Kidney epithelial cell (primary cell): ENCODE results near the gene ZBTB5. TPM values are rescaled to one million over a fixed set of nuclear protein-coding genes. Genes with fewer than 3 reads are reported as not detected.
"Not testable (repeated sequence)": the region's sequence is repeated elsewhere in the genome, so short reads cannot be mapped to it uniquely, and the experiment has no call there.

Experiments
- DNase-seq: peaks from one replicate; pipeline ENCODE4 v3.0.0-alpha.2; 2010; ENCODE audit warnings: low read depth
- H3K27me3 ChIP-seq: 2 replicates; pipeline ENCODE4 v1.6.0; 2011; ENCODE audit warnings: low read length; ENCODE audit not compliant: control insufficient read depth, insufficient read depth
- H3K36me3 ChIP-seq: 2 replicates; pipeline ENCODE4 v1.5.1; 2011; ENCODE audit warnings: low read length; ENCODE audit not compliant: control insufficient read depth, insufficient read depth
- H3K4me3 ChIP-seq: 2 replicates; pipeline ENCODE4 v1.5.1; 2011; ENCODE audit warnings: low read depth, mild to moderate bottlenecking, control low read depth, low read length
- total RNA-seq: library from RNA; depleted of rRNA; stranded (reverse); fragments of >200 nt; gene quantifications from 2 replicates; pipeline ENCODE4 v1.2.3, GENCODE V29; 2015
- TF ChIP-seq, protein P1 (sequence below): IDR thresholded peaks from 2 replicates; pipeline ENCODE4 v1.5.1; 2011; ENCODE audit warnings: mild to moderate bottlenecking, moderate library complexity, low read length, control low read depth, inconsistent platforms; ENCODE audit not compliant: insufficient read depth, poor library complexity, severe bottlenecking

ZBTB5 gene
- total RNA-seq, 1 donor from 2014 or later, result 14.1 TPM

DNA sequence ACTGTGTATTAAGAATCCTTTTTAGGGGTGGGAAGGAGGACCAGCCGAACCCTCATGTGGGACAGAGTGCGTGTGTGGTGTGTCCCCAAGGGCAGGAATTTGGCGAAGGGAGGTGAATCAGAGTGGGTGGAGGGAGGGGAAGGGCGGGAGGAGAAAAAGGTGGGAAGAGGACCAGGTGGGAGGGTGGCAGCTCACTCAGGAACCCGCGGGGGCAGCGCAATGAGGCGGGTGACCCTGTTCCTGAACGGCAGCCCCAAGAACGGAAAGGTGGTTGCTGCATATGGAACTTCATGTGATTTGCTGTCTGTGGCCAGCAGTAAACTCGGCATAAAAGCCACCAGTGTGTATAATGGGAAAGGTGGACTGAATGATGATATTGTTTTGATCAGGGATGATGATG lies 11.7 kb upstream of the ZBTB5 start:
- Histone ChIP-seq H3K4me3 (no peak overlapping the region), H3K36me3 (no peaks in the 10 kb centered on the region), H3K27me3 (no peaks in the 10 kb centered on the region)
- no peak for DNase-seq
- TF ChIP-seq, protein P1, sequence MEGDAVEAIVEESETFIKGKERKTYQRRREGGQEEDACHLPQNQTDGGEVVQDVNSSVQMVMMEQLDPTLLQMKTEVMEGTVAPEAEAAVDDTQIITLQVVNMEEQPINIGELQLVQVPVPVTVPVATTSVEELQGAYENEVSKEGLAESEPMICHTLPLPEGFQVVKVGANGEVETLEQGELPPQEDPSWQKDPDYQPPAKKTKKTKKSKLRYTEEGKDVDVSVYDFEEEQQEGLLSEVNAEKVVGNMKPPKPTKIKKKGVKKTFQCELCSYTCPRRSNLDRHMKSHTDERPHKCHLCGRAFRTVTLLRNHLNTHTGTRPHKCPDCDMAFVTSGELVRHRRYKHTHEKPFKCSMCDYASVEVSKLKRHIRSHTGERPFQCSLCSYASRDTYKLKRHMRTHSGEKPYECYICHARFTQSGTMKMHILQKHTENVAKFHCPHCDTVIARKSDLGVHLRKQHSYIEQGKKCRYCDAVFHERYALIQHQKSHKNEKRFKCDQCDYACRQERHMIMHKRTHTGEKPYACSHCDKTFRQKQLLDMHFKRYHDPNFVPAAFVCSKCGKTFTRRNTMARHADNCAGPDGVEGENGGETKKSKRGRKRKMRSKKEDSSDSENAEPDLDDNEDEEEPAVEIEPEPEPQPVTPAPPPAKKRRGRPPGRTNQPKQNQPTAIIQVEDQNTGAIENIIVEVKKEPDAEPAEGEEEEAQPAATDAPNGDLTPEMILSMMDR, result no peak

DNA sequence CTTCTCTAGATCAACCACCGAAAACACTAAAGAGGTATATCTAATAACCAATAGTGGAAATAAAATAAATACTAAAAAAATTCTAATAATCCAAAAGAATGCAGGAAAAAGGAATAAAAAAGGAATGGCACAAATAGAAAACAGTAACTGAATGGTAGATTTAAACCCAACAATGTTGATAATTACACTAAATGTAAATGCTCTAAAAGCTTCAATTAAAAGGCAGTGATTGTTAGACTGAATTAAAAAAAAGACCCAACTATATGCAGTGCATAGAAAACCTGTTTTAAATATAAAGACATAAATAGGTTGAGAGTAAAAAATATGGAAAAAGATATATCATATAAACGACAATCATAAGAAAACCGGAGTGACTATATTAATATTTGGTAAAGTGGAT lies 9.2 kb upstream of the ZBTB5 start:
- Histone ChIP-seq H3K27me3 (no peaks in the 10 kb centered on the region), H3K36me3 (no peaks in the 10 kb centered on the region), H3K4me3 (no peak overlapping the region)
- TF ChIP-seq, protein P1, result no peak
- DNase-seq, result no peak

DNA sequence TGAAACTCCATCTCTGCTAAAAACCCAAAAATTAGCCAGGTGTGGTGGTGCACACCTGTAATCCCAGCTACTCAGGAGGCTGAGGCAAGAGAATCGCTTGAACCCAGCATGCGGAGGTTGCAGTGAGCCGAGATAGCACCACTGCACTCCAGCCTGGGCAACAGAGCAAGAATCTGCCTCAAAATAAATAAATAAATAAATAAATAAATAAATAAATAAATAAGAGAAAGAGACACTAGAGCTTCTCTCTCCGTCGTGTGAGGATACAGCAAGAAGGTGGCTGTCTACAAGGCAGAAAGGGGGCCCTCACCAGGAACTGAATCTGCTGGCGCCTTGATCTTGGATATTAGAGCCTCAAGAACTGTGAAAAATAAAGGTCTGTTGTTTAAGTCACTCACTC lies 8.7 kb upstream of the ZBTB5 start:
- not testable (repeated sequence) for H3K36me3 ChIP-seq, H3K27me3 ChIP-seq, H3K4me3 ChIP-seq, DNase-seq

DNA sequence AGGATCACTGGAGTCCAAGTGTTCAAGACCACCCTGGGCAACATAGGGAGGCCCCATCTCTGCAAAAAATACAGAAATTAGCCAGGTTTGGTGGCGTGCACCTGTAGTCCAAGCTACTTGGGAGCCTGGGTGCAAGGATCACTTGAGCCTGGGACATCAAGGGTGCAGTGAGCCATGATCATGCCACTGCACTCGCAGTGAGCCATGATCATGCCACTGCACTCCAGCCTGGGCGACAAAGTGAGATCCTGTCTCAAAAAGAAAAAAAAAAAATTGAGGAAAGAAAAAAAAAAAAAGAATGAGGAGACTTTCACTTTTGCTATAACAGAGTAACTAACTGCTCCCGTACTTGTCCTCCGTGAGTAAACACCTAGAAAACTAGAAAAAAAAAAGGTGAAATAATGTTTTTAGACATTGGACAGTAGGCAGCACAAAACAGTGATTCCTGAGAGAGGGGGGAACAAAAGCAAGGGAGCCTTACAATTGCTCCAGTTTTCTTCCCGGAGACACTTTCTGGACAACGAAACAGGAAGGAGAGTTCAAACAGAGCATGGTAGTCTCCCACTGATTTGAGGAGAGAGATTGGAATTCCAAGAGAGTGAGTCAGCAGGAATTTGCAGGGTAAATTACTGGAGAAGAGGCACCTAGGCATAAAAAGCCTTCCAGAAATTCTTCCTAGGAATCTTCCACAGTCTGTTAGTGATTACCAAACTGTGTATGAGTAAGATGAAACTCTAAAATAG lies 6.9 kb upstream of the ZBTB5 start:
- Histone ChIP-seq H3K27me3 (no peaks in the 10 kb centered on the region), H3K4me3 (peak overlapping the region; percentile 40), H3K36me3 (no peaks in the 10 kb centered on the region)
- DNase-seq, result peak; percentile 93
- TF ChIP-seq, protein P1, result no peak

DNA sequence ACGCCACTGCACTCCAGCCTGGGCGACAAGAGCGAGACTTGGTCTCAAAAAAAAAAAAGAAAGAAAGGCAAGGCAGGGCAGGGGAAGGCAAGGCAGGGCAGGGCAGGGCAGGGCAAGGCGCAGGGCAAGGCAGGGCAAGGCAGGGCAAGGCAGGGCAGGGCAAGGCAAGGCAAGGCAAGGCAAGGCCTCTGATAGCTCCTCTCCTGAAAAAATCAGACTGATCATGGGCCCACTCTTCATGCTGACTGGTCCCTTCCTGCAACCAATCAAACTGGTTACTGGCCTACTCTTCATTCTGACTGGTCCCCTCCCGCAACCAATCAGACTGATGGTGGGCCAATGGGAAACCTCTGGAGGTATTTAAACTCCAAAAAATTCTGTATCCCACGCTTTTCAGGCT lies 3.4 kb upstream of the ZBTB5 start:
- TF ChIP-seq, protein P1, result no peak
- H3K36me3 ChIP-seq, result no peaks in the 10 kb centered on the region
- no peak for DNase-seq
- no peak overlapping the region for H3K4me3 ChIP-seq
- H3K27me3 ChIP-seq, result no peaks in the 10 kb centered on the region

DNA sequence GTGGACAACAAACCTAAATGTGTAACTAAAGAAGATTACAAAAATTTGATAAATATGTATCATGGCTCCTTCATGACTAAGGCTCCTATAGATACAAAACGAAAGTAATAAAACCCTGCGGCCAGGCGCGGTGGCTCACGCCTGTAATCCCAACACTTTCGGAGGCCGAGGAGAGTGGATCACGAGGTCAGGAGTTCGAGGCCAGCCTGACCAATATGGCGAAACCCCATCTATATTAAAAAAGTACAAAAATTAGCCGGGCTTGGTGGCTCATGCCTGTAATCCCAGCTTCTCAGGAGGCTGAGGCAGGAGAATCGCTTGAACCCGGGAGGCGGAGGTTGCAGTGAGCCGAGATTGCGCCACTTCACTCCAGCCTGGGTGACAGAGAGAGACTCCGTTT lies 2.3 kb upstream of the ZBTB5 start:
- not testable (repeated sequence) for H3K27me3 ChIP-seq, H3K4me3 ChIP-seq, DNase-seq, H3K36me3 ChIP-seq

DNA sequence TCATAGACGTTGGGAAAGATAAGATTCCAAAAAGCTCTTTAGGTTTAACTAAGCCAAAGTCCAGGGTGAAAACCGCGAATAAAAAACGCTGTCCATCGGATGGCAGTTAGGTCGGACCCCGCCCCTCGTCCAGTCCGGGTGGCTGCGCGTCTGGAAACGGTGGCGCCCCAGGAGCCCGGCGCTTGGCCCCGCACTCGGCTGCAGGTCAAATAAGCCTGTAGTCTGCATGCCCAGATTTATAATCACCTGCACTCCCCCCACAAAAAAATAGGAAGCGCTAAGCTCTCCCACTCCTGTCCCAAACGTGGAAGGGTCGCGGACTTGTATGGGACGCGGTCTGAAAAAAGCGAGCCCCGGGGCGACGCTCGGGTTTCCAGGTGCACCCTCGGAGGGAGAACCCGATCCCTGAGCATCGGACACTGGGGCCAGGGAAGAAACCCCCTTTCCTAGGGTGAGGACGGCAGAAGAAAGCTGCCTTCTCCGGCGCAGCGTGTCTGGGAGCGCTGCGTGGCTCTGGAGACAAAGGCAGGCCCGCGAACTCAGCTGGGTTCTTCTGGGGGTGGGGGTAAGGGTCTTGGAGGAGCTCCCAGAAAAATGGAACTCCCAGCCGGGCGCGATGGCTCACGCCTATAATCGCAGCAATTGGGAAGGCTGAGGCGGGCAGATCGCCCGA lies 923 bp upstream of the ZBTB5 start:
- TF ChIP-seq, protein P1, result no peak
- no peaks in the 10 kb centered on the region for H3K36me3 ChIP-seq
- DNase-seq, result no peak
- peak overlapping the region; percentile 52 for H3K4me3 ChIP-seq
- H3K27me3 ChIP-seq, result no peaks in the 10 kb centered on the region
